GM18511 (cell line): ENCODE measurements around the gene GAGE2A.
"Not testable (repeated sequence)": the region's sequence is repeated elsewhere in the genome, so short reads cannot be mapped to it uniquely, and the experiment has no call there.

ENCODE experiments used
- ATAC-seq: cut with Tn5 transposase; IDR thresholded peaks from one replicate; pipeline ENCODE4 v1.9.1; 2021; ENCODE audit warnings: mild to moderate bottlenecking, moderate library complexity; ENCODE audit not compliant: unreplicated experiment

The GAGE2A gene, protein sequence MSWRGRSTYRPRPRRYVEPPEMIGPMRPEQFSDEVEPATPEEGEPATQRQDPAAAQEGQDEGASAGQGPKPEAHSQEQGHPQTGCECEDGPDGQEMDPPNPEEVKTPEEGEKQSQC

DNA sequence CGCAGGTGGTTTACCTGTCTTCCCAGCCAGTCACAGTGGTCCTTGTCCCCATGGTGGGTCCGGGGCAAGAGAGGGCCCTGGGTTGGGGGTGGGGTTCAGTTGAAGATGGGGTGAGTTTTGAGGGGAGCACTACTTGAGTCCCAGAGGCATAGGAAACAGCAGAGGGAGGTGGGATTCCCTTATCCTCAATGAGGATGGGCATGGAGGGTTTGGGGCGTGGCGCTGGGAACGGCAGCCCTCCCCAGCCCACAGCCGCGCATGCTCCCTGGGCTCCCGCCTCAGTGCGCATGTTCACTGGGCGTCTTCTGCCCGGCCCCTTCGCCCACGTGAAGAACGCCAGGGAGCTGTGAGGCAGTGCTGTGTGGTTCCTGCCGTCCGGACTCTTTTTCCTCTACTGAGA, at the start of gene GAGE2A:
GAGE2A (plus strand) TSS at position 301 of the 400 bp plus-strand sequence. CDS start 1,155 bp downstream, outside the sequence.
- ATAC-seq, result not testable (repeated sequence)

GRCh38 chrX:49541433-49541832, 47.9 kb upstream of the GAGE2A start, which contains the start of gene GAGE12D:
Gene GAGE12D, plus strand, starts transcription at chrX:49541733. Its CDS starts 1,155 bp downstream, at chrX:49542888.
- not testable (repeated sequence) for ATAC-seq

DNA sequence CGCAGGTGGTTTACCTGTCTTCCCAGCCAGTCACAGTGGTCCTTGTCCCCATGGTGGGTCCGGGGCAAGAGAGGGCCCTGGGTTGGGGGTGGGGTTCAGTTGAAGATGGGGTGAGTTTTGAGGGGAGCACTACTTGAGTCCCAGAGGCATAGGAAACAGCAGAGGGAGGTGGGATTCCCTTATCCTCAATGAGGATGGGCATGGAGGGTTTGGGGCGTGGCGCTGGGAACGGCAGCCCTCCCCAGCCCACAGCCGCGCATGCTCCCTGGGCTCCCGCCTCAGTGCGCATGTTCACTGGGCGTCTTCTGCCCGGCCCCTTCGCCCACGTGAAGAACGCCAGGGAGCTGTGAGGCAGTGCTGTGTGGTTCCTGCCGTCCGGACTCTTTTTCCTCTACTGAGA, 38.3 kb upstream of the GAGE2A start, which contains the start of gene GAGE12E:
GAGE12E (plus strand) TSS at position 301 of the 400 bp plus-strand sequence. CDS start 1,155 bp downstream, outside the sequence.
- not testable (repeated sequence) for ATAC-seq

DNA sequence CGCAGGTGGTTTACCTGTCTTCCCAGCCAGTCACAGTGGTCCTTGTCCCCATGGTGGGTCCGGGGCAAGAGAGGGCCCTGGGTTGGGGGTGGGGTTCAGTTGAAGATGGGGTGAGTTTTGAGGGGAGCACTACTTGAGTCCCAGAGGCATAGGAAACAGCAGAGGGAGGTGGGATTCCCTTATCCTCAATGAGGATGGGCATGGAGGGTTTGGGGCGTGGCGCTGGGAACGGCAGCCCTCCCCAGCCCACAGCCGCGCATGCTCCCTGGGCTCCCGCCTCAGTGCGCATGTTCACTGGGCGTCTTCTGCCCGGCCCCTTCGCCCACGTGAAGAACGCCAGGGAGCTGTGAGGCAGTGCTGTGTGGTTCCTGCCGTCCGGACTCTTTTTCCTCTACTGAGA, 28.8 kb upstream of the GAGE2A start, which contains the start of gene GAGE12F:
GAGE12F (plus strand) TSS at position 301 of the 400 bp plus-strand sequence. CDS start 1,155 bp downstream, outside the sequence.
- not testable (repeated sequence) for ATAC-seq

GRCh38 chrX:49568728-49569127, 20.6 kb upstream of the GAGE2A start:
- not testable (repeated sequence) for ATAC-seq

DNA sequence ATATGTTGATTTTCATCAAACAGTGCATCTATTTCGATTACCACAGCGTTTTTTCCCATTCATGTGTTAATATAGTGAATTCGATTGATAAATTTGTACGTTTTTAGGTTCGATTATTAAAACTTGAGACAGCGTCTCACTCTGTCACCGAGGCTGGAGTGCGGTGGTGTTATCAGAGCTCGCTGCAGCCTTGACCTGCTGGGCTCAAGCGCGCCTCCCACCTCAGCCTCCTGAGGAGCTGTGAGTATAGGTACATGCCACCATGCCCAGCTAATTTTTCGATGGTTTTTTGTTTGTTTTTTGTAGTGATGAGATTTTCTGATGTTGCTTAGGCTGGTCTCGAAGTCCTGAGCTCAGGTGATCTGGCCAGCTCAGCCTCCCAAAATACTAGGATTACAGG, 20.1 kb upstream of the GAGE2A start:
- not testable (repeated sequence) for ATAC-seq

- ATAC-seq, result not testable (repeated sequence)
Measured at GRCh38 chrX:49570100-49570499, 19.2 kb upstream of the GAGE2A start, which contains the start of gene GAGE12G. Gene GAGE12G, plus strand, starts transcription at chrX:49570400. Its CDS starts 1,155 bp downstream, at chrX:49571555.

DNA sequence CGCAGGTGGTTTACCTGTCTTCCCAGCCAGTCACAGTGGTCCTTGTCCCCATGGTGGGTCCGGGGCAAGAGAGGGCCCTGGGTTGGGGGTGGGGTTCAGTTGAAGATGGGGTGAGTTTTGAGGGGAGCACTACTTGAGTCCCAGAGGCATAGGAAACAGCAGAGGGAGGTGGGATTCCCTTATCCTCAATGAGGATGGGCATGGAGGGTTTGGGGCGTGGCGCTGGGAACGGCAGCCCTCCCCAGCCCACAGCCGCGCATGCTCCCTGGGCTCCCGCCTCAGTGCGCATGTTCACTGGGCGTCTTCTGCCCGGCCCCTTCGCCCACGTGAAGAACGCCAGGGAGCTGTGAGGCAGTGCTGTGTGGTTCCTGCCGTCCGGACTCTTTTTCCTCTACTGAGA, 9.6 kb upstream of the GAGE2A start, which contains the start of gene GAGE12H:
GAGE12H (plus strand) TSS at position 301 of the 400 bp plus-strand sequence. CDS start 1,155 bp downstream, outside the sequence.
- ATAC-seq, result not testable (repeated sequence)

GRCh38 chrX:49589769-49590478, 628 bp downstream of the GAGE2A start:
- not testable (repeated sequence) for ATAC-seq

GRCh38 chrX:49590488-49590887, 1.2 kb downstream of the GAGE2A start:
- ATAC-seq, result not testable (repeated sequence)

- ATAC-seq, result not testable (repeated sequence)
Measured at GRCh38 chrX:49598720-49599119, 9.4 kb downstream of the GAGE2A start, which contains the start of gene GAGE1. Gene GAGE1, plus strand, starts transcription at chrX:49599020. Its CDS starts 1,155 bp downstream, at chrX:49600175.

DNA sequence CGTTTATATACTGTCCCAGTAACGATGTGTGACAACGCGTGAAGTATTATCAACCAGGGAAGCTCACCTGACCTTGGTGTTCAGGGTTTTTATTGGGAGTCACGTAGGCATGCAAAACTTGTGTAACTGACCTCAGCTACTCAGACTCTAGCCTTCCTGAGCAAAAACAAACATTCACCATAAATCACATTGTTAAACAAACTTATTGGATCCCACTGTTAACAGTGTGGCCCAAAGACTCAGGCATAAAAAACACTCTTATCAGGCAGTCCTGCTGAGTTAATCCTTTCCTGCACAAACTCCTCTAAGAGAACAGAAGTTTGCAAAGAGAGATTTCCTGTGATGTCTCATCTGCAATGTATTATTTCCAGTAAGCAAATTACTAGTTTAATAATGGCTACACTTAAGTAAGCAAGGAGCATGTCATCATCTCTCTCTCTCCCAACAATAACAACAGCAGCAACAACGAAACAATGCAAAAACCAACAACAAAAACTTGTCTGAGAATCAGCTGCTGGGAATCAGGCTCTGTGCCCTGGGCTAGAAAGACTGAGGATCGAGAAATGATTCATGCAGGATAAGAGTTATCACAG, 21.5 kb downstream of the GAGE2A start:
- ATAC-seq, result no peak

DNA sequence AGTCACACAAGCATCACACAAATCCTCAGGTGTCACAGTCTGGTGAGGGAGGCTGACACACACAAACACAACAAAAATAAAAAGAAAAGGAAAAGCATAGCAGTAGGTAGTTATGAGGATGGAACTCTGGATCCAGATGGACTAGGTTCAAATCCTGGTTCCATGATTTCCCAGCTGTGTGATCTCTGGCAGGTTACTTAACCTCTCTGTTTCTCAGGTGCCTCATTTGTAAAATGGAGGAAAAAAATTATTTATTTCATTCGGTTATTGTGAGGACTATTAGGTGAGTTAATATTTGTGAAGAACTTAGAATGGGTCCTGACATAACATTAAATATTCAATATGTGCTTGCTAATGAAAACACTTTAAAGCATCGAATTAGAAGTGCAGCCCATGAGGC, 29.3 kb downstream of the GAGE2A start:
- ATAC-seq, result no peak

DNA sequence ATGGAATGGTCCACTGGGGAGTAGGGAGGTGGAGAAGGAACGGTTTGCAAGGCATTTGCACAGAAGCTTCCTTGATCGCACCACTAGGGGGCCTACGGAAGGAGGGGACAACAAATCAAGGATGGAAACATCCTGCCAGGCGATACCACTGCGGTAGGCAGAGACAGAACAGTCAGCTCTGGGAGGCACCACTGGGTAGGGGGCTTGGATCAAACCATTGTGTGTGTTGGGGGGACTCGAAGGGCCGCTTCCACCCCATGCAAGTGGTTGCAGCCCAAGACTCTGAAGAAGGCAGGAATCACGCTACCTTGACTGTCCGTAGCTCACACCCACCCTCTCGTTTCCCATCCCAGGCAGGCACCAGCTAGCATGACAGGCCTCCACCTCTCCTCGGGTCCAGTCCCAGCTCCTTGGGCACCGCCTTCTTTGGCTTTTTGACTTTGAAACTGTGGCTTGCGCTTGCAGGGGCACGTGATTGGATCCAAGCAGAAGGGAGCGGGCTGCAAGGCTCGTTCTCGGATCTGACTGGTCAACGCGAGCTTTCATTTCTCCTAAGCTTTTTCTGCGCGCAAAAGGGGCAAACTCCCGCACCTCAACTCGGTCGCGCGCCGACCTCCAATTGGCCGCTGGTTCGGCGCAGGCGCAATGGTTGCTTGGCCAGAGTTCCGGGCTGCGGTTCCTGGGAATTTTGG, 37.9 kb downstream of the GAGE2A start:
- ATAC-seq, result no peak

- ATAC-seq, result no peak
Measured at GRCh38 chrX:49644991-49645637, 55.8 kb downstream of the GAGE2A start.
